GM12878 (cell line): ENCODE data around the gene SRA1. TPM values are rescaled to one million over a fixed set of nuclear protein-coding genes. Genes with fewer than 3 reads are reported as not detected.

Experiments
- CBX5 ChIP-seq: sonication (generic); IDR thresholded peaks from 2 replicates; pipeline ENCODE4 v1.6.1; 2016; ENCODE audit warnings: low read depth, moderate library complexity, mild to moderate bottlenecking, inconsistent platforms
- FOXK2 ChIP-seq: fragments of 450-650 bp; IDR thresholded peaks from 2 replicates; pipeline ENCODE4 v1.6.1; 2017; ENCODE audit warnings: mild to moderate bottlenecking, moderate library complexity
- IRF4 ChIP-seq: IDR thresholded peaks from 2 replicates; pipeline ENCODE4 v1.6.1; 2011; ENCODE audit warnings: low read depth, low read length
- MTA3 ChIP-seq: IDR thresholded peaks from 2 replicates; pipeline ENCODE4 v1.6.1; 2012; ENCODE audit warnings: low read length, inconsistent platforms, borderline replicate concordance
- MYC ChIP-seq: IDR thresholded peaks from 2 replicates; pipeline ENCODE4 v1.6.1; 2011; ENCODE audit warnings: mild to moderate bottlenecking, low read length, moderate library complexity, inconsistent platforms; ENCODE audit not compliant: insufficient read depth, insufficient replicate concordance, insufficient read length, severe bottlenecking
- NFYA ChIP-seq: IDR thresholded peaks from 2 replicates; pipeline ENCODE4 v1.6.1; 2011; ENCODE audit warnings: low read depth, mild to moderate bottlenecking, low read length, improper control_type of control experiment, borderline replicate concordance
- POU2F2 ChIP-seq: IDR thresholded peaks from 3 replicates; pipeline ENCODE4 v1.6.1; 2011; ENCODE audit warnings: low read depth, mild to moderate bottlenecking, low read length, borderline replicate concordance
- TCF7 ChIP-seq: IDR thresholded peaks from 2 replicates; pipeline ENCODE4 v1.6.1; 2014; ENCODE audit warnings: antibody characterized with exemption, borderline replicate concordance
- WRNIP1 ChIP-seq: IDR thresholded peaks from 2 replicates; pipeline ENCODE4 v1.6.1; 2011; ENCODE audit warnings: low read depth, low read length, improper control_type of control experiment, borderline replicate concordance
- polyA plus RNA-seq, 11 experiments: library from polyadenylated mRNA; depleted of rRNA in 4 of 11; unstranded in 6 of 11; stranded (reverse) in 5 of 11; fragments of >200 nt; fragmentation: Nextera tagmentation in 4 of 11; fragmentation: Illumina TruSeq in 1 of 11; extraction: Ambion mirVana in 4 of 11; extraction: Trizol in 1 of 11; gene quantifications; 1 replicate in 1 of 11; 2 replicates in 10 of 11; pipeline versions ENCODE4 v1.2.1 to v1.2.3, GENCODE V29; 2011 to 2016; ENCODE audit warnings: inconsistent platforms in 2 of 11, missing spikeins in 2 of 11, low read depth in 1 of 11
- total RNA-seq, 4 experiments: library from RNA; depleted of rRNA in 3 of 4; stranded (reverse); fragments of >200 nt in 3 of 4; fragmentation: Illumina TruSeq in 1 of 4; extraction: Trizol in 1 of 4; gene quantifications; 2 replicates each; pipeline versions ENCODE4 v1.2.1 to v1.2.3, GENCODE V29; 2013 to 2021
- TF ChIP-seq, protein P1 (sequence below), 3 experiments: IDR thresholded peaks in 2 of 3; conservative IDR thresholded peaks in 1 of 3; 2 replicates each; pipeline ENCODE4 v1.5.1; 2011; ENCODE audit warnings: low read depth in 3 of 3, low read length in 3 of 3, mild to moderate bottlenecking in 3 of 3, control low read depth in 2 of 3, moderate library complexity in 2 of 3, inconsistent platforms in 1 of 3, mixed read lengths in 1 of 3; ENCODE audit not compliant: control insufficient read depth in 2 of 3, insufficient read depth in 1 of 3; ENCODE audit errors: extremely low read depth in 1 of 3
- TF ChIP-seq, protein P2 (sequence below): IDR thresholded peaks from 2 replicates; pipeline ENCODE4 v1.6.1; 2012; ENCODE audit warnings: improper control_type of control experiment, low read depth, low read length; ENCODE audit not compliant: insufficient replicate concordance
- TF ChIP-seq, protein P3 (sequence below): IDR thresholded peaks from 2 replicates; pipeline ENCODE4 v1.6.1; 2012; ENCODE audit warnings: mild to moderate bottlenecking, low read depth, low read length
- TF ChIP-seq, protein P4 (sequence below): fragments of 450-650 bp; IDR thresholded peaks from 2 replicates; pipeline ENCODE4 v1.6.1; 2017; ENCODE audit warnings: mild to moderate bottlenecking, moderate library complexity

The SRA1 gene
- total and polyA plus RNA-seq, 10 of the 15 experiments (the other 5 are each of a cell fraction or from before 2014, with no cell fraction given): 35.3 to 127 (median 56.1) TPM

DNA sequence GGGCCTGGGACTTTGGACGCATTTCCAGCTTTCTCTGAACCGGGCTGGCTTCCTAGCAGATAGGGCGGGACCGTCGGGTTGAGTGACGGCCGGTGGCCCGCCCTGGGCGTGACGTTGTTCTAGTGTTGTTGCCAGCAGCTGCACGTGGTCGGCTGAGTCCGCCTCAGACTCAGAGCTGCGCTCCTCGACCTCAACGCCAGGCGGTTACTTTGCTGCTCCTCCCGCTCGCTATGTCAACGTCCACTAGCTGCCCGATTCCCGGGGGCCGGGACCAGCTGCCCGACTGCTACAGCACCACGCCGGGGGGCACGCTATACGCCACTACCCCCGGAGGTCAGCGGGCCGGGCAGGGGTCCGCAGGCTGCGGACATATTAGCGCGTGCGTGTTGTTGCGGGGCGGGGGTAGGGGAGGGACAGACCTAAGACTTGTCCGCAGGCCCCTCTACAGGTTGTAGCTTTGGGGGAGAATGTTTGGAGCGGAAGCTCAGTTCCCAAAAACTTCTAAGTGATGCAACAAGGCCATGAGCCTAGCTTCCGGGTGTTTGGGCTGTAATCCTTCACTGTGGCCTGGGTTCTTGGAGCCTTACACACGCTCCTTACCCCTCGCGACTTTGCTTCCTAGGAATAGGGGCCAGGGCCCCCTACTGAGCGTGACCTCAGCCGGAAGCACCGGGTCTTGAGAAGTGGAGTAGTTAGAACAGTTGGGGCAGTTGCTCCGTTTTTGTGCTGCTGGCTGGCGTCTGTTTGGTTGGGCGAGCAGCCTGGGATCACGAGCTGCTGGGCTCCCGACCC, 9.6 kb downstream of the SRA1 start, which contains the start of gene EIF4EBP3 (continued):
- TF ChIP-seq MYC (peak; percentile 76), FOXK2 (peak; percentile 86), IRF4 (no peak), WRNIP1 (no peak), NFYA (no peak), POU2F2 (no peak; the same call in 2 of the 3 replicates), TCF7 (no peak), CBX5 (no peak), MTA3 (no peak)
- TF ChIP-seq, protein P1, sequence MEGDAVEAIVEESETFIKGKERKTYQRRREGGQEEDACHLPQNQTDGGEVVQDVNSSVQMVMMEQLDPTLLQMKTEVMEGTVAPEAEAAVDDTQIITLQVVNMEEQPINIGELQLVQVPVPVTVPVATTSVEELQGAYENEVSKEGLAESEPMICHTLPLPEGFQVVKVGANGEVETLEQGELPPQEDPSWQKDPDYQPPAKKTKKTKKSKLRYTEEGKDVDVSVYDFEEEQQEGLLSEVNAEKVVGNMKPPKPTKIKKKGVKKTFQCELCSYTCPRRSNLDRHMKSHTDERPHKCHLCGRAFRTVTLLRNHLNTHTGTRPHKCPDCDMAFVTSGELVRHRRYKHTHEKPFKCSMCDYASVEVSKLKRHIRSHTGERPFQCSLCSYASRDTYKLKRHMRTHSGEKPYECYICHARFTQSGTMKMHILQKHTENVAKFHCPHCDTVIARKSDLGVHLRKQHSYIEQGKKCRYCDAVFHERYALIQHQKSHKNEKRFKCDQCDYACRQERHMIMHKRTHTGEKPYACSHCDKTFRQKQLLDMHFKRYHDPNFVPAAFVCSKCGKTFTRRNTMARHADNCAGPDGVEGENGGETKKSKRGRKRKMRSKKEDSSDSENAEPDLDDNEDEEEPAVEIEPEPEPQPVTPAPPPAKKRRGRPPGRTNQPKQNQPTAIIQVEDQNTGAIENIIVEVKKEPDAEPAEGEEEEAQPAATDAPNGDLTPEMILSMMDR (IDR thresholded peaks at IDR 0.05 in 2 of 3, conservative IDR thresholded peaks at IDR 0.05 in 1 of 3; ENCODE audit: control insufficient read depth in 2 of 3, extremely low read depth in 1 of 3, insufficient read depth in 1 of 3, low read depth in 3 of 3, low read length in 3 of 3): peak; percentile 14 to 62 (median 46); a peak in 5 of 6 replicates
- TF ChIP-seq, protein P2, sequence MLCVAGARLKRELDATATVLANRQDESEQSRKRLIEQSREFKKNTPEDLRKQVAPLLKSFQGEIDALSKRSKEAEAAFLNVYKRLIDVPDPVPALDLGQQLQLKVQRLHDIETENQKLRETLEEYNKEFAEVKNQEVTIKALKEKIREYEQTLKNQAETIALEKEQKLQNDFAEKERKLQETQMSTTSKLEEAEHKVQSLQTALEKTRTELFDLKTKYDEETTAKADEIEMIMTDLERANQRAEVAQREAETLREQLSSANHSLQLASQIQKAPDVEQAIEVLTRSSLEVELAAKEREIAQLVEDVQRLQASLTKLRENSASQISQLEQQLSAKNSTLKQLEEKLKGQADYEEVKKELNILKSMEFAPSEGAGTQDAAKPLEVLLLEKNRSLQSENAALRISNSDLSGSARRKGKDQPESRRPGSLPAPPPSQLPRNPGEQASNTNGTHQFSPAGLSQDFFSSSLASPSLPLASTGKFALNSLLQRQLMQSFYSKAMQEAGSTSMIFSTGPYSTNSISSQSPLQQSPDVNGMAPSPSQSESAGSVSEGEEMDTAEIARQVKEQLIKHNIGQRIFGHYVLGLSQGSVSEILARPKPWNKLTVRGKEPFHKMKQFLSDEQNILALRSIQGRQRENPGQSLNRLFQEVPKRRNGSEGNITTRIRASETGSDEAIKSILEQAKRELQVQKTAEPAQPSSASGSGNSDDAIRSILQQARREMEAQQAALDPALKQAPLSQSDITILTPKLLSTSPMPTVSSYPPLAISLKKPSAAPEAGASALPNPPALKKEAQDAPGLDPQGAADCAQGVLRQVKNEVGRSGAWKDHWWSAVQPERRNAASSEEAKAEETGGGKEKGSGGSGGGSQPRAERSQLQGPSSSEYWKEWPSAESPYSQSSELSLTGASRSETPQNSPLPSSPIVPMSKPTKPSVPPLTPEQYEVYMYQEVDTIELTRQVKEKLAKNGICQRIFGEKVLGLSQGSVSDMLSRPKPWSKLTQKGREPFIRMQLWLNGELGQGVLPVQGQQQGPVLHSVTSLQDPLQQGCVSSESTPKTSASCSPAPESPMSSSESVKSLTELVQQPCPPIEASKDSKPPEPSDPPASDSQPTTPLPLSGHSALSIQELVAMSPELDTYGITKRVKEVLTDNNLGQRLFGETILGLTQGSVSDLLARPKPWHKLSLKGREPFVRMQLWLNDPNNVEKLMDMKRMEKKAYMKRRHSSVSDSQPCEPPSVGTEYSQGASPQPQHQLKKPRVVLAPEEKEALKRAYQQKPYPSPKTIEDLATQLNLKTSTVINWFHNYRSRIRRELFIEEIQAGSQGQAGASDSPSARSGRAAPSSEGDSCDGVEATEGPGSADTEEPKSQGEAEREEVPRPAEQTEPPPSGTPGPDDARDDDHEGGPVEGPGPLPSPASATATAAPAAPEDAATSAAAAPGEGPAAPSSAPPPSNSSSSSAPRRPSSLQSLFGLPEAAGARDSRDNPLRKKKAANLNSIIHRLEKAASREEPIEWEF: no peak
- TF ChIP-seq, protein P3, sequence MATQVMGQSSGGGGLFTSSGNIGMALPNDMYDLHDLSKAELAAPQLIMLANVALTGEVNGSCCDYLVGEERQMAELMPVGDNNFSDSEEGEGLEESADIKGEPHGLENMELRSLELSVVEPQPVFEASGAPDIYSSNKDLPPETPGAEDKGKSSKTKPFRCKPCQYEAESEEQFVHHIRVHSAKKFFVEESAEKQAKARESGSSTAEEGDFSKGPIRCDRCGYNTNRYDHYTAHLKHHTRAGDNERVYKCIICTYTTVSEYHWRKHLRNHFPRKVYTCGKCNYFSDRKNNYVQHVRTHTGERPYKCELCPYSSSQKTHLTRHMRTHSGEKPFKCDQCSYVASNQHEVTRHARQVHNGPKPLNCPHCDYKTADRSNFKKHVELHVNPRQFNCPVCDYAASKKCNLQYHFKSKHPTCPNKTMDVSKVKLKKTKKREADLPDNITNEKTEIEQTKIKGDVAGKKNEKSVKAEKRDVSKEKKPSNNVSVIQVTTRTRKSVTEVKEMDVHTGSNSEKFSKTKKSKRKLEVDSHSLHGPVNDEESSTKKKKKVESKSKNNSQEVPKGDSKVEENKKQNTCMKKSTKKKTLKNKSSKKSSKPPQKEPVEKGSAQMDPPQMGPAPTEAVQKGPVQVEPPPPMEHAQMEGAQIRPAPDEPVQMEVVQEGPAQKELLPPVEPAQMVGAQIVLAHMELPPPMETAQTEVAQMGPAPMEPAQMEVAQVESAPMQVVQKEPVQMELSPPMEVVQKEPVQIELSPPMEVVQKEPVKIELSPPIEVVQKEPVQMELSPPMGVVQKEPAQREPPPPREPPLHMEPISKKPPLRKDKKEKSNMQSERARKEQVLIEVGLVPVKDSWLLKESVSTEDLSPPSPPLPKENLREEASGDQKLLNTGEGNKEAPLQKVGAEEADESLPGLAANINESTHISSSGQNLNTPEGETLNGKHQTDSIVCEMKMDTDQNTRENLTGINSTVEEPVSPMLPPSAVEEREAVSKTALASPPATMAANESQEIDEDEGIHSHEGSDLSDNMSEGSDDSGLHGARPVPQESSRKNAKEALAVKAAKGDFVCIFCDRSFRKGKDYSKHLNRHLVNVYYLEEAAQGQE: no peak
- TF ChIP-seq, protein P4, sequence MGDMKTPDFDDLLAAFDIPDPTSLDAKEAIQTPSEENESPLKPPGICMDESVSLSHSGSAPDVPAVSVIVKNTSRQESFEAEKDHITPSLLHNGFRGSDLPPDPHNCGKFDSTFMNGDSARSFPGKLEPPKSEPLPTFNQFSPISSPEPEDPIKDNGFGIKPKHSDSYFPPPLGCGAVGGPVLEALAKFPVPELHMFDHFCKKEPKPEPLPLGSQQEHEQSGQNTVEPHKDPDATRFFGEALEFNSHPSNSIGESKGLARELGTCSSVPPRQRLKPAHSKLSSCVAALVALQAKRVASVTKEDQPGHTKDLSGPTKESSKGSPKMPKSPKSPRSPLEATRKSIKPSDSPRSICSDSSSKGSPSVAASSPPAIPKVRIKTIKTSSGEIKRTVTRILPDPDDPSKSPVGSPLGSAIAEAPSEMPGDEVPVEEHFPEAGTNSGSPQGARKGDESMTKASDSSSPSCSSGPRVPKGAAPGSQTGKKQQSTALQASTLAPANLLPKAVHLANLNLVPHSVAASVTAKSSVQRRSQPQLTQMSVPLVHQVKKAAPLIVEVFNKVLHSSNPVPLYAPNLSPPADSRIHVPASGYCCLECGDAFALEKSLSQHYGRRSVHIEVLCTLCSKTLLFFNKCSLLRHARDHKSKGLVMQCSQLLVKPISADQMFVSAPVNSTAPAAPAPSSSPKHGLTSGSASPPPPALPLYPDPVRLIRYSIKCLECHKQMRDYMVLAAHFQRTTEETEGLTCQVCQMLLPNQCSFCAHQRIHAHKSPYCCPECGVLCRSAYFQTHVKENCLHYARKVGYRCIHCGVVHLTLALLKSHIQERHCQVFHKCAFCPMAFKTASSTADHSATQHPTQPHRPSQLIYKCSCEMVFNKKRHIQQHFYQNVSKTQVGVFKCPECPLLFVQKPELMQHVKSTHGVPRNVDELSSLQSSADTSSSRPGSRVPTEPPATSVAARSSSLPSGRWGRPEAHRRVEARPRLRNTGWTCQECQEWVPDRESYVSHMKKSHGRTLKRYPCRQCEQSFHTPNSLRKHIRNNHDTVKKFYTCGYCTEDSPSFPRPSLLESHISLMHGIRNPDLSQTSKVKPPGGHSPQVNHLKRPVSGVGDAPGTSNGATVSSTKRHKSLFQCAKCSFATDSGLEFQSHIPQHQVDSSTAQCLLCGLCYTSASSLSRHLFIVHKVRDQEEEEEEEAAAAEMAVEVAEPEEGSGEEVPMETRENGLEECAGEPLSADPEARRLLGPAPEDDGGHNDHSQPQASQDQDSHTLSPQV: no peak
